Neural cell (in vitro differentiated cells): Measurements from ENCODE around the gene GGT6. TPM values are rescaled to one million over a fixed set of nuclear protein-coding genes. Genes with fewer than 3 reads are reported as not detected.

Source experiments
- H2AFZ ChIP-seq: fragments of 200-600, 300-800 bp; sonication (generic), shearing (Covaris generic); 2 replicates; pipeline ENCODE4 v1.6.0; 2014; ENCODE audit warnings: low read depth, mild to moderate bottlenecking, antibody characterized with exemption, low read length, moderate library complexity
- H3F3A ChIP-seq: fragments of 200-600 bp; shearing (Covaris generic); 2 replicates; pipeline ENCODE4 v1.6.1; 2016; ENCODE audit warnings: mild to moderate bottlenecking, moderate library complexity, mixed read lengths, antibody characterized with exemption, low read length; ENCODE audit not compliant: insufficient read depth, poor library complexity, severe bottlenecking
- H3K27ac ChIP-seq: fragments of 200-600, 300-800 bp; sonication (generic), shearing (Covaris generic); 2 replicates; pipeline ENCODE4 v1.5.1; 2014; ENCODE audit warnings: mild to moderate bottlenecking, low read length, moderate library complexity
- H3K27me3 ChIP-seq: fragments of 300-800, 200-600 bp; sonication (generic), shearing (Covaris generic); 2 replicates; pipeline ENCODE4 v1.6.0; 2014; ENCODE audit warnings: mild to moderate bottlenecking, low read depth, low read length, moderate library complexity; ENCODE audit not compliant: insufficient read depth
- H3K36me3 ChIP-seq: fragments of 300-800, 200-600 bp; sonication (generic), shearing (Covaris generic); 2 replicates; pipeline ENCODE4 v1.5.1; 2014; ENCODE audit warnings: mild to moderate bottlenecking, antibody characterized with exemption, low read length, moderate library complexity; ENCODE audit not compliant: insufficient read depth
- H3K4me2 ChIP-seq: fragments of 300-800, 200-600 bp; sonication (generic), shearing (Covaris generic); 2 replicates; pipeline ENCODE4 v1.6.0; 2014; ENCODE audit warnings: mild to moderate bottlenecking, low read length
- H3K4me3 ChIP-seq: fragments of 300-800, 200-600 bp; sonication (generic), shearing (Covaris generic); 2 replicates; pipeline ENCODE4 v1.5.1; 2014; ENCODE audit warnings: mild to moderate bottlenecking, low read length, moderate library complexity
- H3K79me2 ChIP-seq: fragments of 200-600 bp; shearing (Covaris generic); replicated peaks from 2 replicates; pipeline ENCODE4 v1.6.0; 2014; ENCODE audit warnings: mild to moderate bottlenecking, low read length, moderate library complexity; ENCODE audit not compliant: insufficient read depth
- H3K9ac ChIP-seq: fragments of 300-800, 200-600 bp; sonication (generic), shearing (Covaris generic); 2 replicates; pipeline ENCODE4 v1.6.1; 2016; ENCODE audit warnings: mild to moderate bottlenecking, low read length, mixed read lengths
- H3K9me2 ChIP-seq: fragments of 200-600 bp; shearing (Covaris generic); 2 replicates; pipeline ENCODE4 v1.6.1; 2016; ENCODE audit warnings: mild to moderate bottlenecking, low read length, mixed read lengths; ENCODE audit not compliant: insufficient read depth
- H3K9me3 ChIP-seq: fragments of 200-600, 300-800 bp; sonication (generic), shearing (Covaris generic); 2 replicates; pipeline ENCODE4 v1.6.1; 2016; ENCODE audit warnings: mild to moderate bottlenecking, mixed run types, low read length, moderate library complexity, mixed read lengths
- H4K20me1 ChIP-seq: fragments of 200-600 bp; shearing (Covaris generic); 2 replicates; pipeline ENCODE4 v1.6.1; 2016; ENCODE audit warnings: mild to moderate bottlenecking, mixed run types; ENCODE audit not compliant: insufficient read depth
- CTCF ChIP-seq: fragments of 450-650 bp; IDR thresholded peaks from 2 replicates; pipeline ENCODE4 v1.5.1; 2014; ENCODE audit warnings: antibody characterized with exemption, mild to moderate bottlenecking, moderate library complexity; ENCODE audit not compliant: poor library complexity, severe bottlenecking
- EP300 ChIP-seq: fragments of 450-650 bp; conservative IDR thresholded peaks from 2 replicates; pipeline ENCODE4 v1.6.1; 2014; ENCODE audit warnings: antibody characterized with exemption, mild to moderate bottlenecking, moderate library complexity; ENCODE audit not compliant: poor library complexity, severe bottlenecking
- EZH2 ChIP-seq: fragments of 200-600, 300-800 bp; shearing (Covaris generic), sonication (generic); IDR thresholded peaks from 2 replicates; pipeline ENCODE4 v1.6.1; 2014; ENCODE audit warnings: antibody characterized with exemption, low read length, borderline replicate concordance, mild to moderate bottlenecking; ENCODE audit not compliant: insufficient read depth, poor library complexity, severe bottlenecking
- MXI1 ChIP-seq: fragments of 450-650 bp; conservative IDR thresholded peaks from 2 replicates; pipeline ENCODE4 v1.6.1; 2014; ENCODE audit warnings: antibody characterized with exemption, mild to moderate bottlenecking; ENCODE audit not compliant: poor library complexity, severe bottlenecking
- POLR2AphosphoS5 ChIP-seq: IDR thresholded peaks from 2 replicates; pipeline ENCODE4 v1.6.1; 2012
- RAD21 ChIP-seq: fragments of 450-650 bp; conservative IDR thresholded peaks from 2 replicates; pipeline ENCODE4 v1.6.1; 2014; ENCODE audit warnings: antibody characterized with exemption, mild to moderate bottlenecking, moderate library complexity
- REST ChIP-seq: IDR thresholded peaks from 2 replicates; pipeline ENCODE4 v1.6.1; 2012; ENCODE audit warnings: borderline replicate concordance
- SMC3 ChIP-seq: fragments of 450-650 bp; conservative IDR thresholded peaks from 2 replicates; pipeline ENCODE4 v1.6.1; 2014; ENCODE audit warnings: antibody characterized with exemption, mild to moderate bottlenecking, moderate library complexity; ENCODE audit not compliant: poor library complexity
- TAF1 ChIP-seq: IDR thresholded peaks from 2 replicates; pipeline ENCODE4 v1.6.1; 2012; ENCODE audit warnings: low read depth
- polyA plus RNA-seq: library from polyadenylated mRNA; depleted of rRNA; stranded (reverse); fragments of >200 nt; gene quantifications from 2 replicates; pipeline ENCODE4 v1.2.3, GENCODE V29; 2014

The GGT6 gene
- polyA plus RNA-seq, 1 donor from 2014 or later: not detected

DNA sequence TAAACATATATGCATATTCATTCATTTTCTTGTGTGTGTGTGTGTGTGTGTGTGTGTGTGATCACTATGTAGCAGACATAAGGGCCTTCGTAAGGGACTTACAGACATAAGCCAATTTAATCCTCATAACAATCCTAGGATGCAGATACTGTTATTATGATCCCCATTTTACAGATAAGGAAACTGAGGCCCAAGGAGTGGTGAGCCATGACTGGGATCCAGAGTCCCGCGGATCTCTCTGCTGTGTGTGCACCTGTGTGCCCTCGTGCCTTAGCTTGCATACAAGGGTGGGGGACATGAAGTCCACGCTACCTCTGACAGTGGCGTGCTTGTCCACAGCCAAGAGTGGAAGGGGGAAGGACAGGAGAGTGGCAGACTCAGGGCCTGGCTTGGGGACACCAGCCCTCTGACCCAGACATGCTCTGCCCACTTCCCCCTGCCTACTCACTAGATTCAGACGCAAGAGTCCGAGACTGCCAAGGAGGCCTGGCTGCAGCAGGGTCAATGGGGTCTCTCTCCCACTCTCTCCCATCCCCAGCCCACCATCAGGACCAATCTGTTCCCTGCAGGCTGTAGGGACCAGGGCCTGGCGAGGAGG, 14.2 kb upstream of the GGT6 start:
- no peaks in the 10 kb centered on the region for H3K27me3 ChIP-seq
- no peaks in the 10 kb centered on the region for H3K9me3 ChIP-seq
- no peaks in the 10 kb centered on the region for H3F3A ChIP-seq
- H2AFZ ChIP-seq: no peak overlapping the region
- H3K9ac ChIP-seq: no peak overlapping the region
- H3K4me2 ChIP-seq: no peak overlapping the region
- H3K79me2 ChIP-seq: no peaks in the 10 kb centered on the region
- H3K9me2 ChIP-seq: no peaks in the 10 kb centered on the region
- TF ChIP-seq MXI1 (no peak), EZH2 (no peak), SMC3 (no peak), REST (no peak), RAD21 (no peak)
- no peaks in the 10 kb centered on the region for H4K20me1 ChIP-seq
- no peak overlapping the region for H3K4me3 ChIP-seq
- H3K27ac ChIP-seq: no peak overlapping the region
- H3K36me3 ChIP-seq: no peaks in the 10 kb centered on the region

- TF ChIP-seq RAD21 (no peak), REST (no peak), TAF1 (no peak), EZH2 (no peak), SMC3 (no peak), MXI1 (no peak), EP300 (no peak), POLR2AphosphoS5 (no peak), CTCF (no peak)
- no peaks in the 10 kb centered on the region for H3K36me3 ChIP-seq
These were observed 13.3 kb upstream of the GGT6 start for GRCh38 chr17:4573669-4574068.

More at GRCh38 chr17:4573669-4574068, 13.3 kb upstream of the GGT6 start:
- Histone ChIP-seq H3K79me2 (no peaks in the 10 kb centered on the region), H2AFZ (no peak overlapping the region), H3K4me2 (no peak overlapping the region), H3K4me3 (no peak overlapping the region), H3K9ac (no peak overlapping the region), H4K20me1 (no peaks in the 10 kb centered on the region), H3K27me3 (no peaks in the 10 kb centered on the region), H3K27ac (no peak overlapping the region), H3K9me3 (no peaks in the 10 kb centered on the region), H3F3A (no peaks in the 10 kb centered on the region), H3K9me2 (no peaks in the 10 kb centered on the region)
